WTC11 (cell line): ENCODE results near the gene DISC1. TPM values are rescaled to one million over a fixed set of nuclear protein-coding genes. Genes with fewer than 3 reads are reported as not detected.

Source experiments
- ATAC-seq: fragments of 200-7000 bp; cut with Tn5 transposase; 2 replicates; pipeline ENCODE4 v1.10.0; 2021; ENCODE audit warnings: mild to moderate bottlenecking, moderate library complexity
- CTCF ChIA-PET: fragments of 300-600 bp; sonication (Branson Sonifier 250); formaldehyde crosslinking; loops from one replicate; lab custom pipeline; 2021; ENCODE audit warnings: antibody characterized with exemption; lab: Charles Lee
- POLR2A ChIA-PET: fragments of 350-600 bp; sonication (Branson Sonifier 250); formaldehyde crosslinking; loops from one replicate; lab custom pipeline; 2021; ENCODE audit warnings: antibody characterized with exemption; lab: Charles Lee
- DNase-seq: peaks from one replicate; pipeline ENCODE4 v3.0.0; 2021; ENCODE audit warnings: low spot score
- H3K27ac Mint-ChIP-seq: 2 replicates; pipeline ENCODE4 v1.8.0; 2021; ENCODE audit warnings: mixed read lengths
- H3K27me3 Mint-ChIP-seq: 2 replicates; pipeline ENCODE4 v1.8.0; 2021; ENCODE audit warnings: low read depth, mild to moderate bottlenecking, moderate library complexity, mixed read lengths
- H3K36me3 Mint-ChIP-seq: 2 replicates; pipeline ENCODE4 v1.8.0; 2021; ENCODE audit warnings: mixed read lengths
- H3K4me1 Mint-ChIP-seq: 2 replicates; pipeline ENCODE4 v1.8.0; 2022; ENCODE audit warnings: mixed read lengths
- H3K4me3 Mint-ChIP-seq: 2 replicates; pipeline ENCODE4 v1.8.0; 2021; ENCODE audit warnings: mild to moderate bottlenecking, moderate library complexity, mixed read lengths
- H3K9me3 Mint-ChIP-seq: 2 replicates; pipeline ENCODE4 v1.8.0; 2021; ENCODE audit warnings: mixed read lengths
- ESRRA ChIP-seq: sonication (generic); formaldehyde crosslinking; IDR thresholded peaks from 2 replicates; pipeline ENCODE4 v1.8.1; 2022; ENCODE audit warnings: mild to moderate bottlenecking, missing genetic modification reagents, borderline replicate concordance
- FOXP4 ChIP-seq: sonication (generic); formaldehyde crosslinking; IDR thresholded peaks from 2 replicates; pipeline ENCODE4 v1.8.0; 2022; ENCODE audit warnings: mild to moderate bottlenecking, missing genetic modification reagents
- MYBL2 ChIP-seq: sonication (generic); formaldehyde crosslinking; IDR thresholded peaks from 2 replicates; pipeline ENCODE4 v1.8.1; 2023; ENCODE audit warnings: mild to moderate bottlenecking, moderate library complexity, missing genetic modification reagents
- RELA ChIP-seq: sonication (generic); formaldehyde crosslinking; IDR thresholded peaks from 2 replicates; pipeline ENCODE4 v1.8.1; 2022; ENCODE audit warnings: missing genetic modification reagents, mild to moderate bottlenecking, borderline replicate concordance
- ZNF121 ChIP-seq: sonication (generic); formaldehyde crosslinking; IDR thresholded peaks from 2 replicates; pipeline ENCODE4 v1.8.0; 2023; ENCODE audit warnings: missing genetic modification reagents
- ZNF396 ChIP-seq: fragments of 250-450 bp; sonication (Bioruptor Pico); IDR thresholded peaks from 2 replicates; pipeline ENCODE4 v1.8.0; 2021; ENCODE audit warnings: mild to moderate bottlenecking, moderate library complexity, borderline replicate concordance
- ZSCAN18 ChIP-seq: fragments of 250-450 bp; sonication (Bioruptor Pico); IDR thresholded peaks from 2 replicates; pipeline ENCODE4 v2.1.2; 2022; ENCODE audit warnings: mild to moderate bottlenecking, moderate library complexity
- total RNA-seq: library from RNA; stranded (reverse); gene quantifications from 3 replicates; pipeline ENCODE4 v1.2.3, GENCODE V29; 2021
- TF ChIP-seq, protein P1 (sequence below): sonication (generic); formaldehyde crosslinking; IDR thresholded peaks from 2 replicates; pipeline ENCODE4 v1.8.0; 2023; ENCODE audit warnings: mild to moderate bottlenecking, missing genetic modification reagents
- TF ChIP-seq, protein P2 (sequence below): sonication (generic); formaldehyde crosslinking; IDR thresholded peaks from 2 replicates; pipeline ENCODE4 v1.8.0; 2022; ENCODE audit warnings: mild to moderate bottlenecking, missing genetic modification reagents
- TF ChIP-seq, protein P3 (sequence below): fragments of 250-450 bp; sonication (Bioruptor Pico); conservative IDR thresholded peaks from 2 replicates; pipeline ENCODE4 v1.9.0; 2021; ENCODE audit warnings: mild to moderate bottlenecking
- TF ChIP-seq, protein P4 (sequence below): sonication (generic); formaldehyde crosslinking; IDR thresholded peaks from 2 replicates; pipeline ENCODE4 v1.8.1; 2023; ENCODE audit warnings: mild to moderate bottlenecking, missing genetic modification reagents

DISC1 gene
- total RNA-seq, 1 experiment from 2014 or later = 5.5 TPM

GRCh38 chr1:232038706-232039677 lies 412.4 kb downstream of the DISC1 start (continued):
- TF ChIP-seq, protein P1, sequence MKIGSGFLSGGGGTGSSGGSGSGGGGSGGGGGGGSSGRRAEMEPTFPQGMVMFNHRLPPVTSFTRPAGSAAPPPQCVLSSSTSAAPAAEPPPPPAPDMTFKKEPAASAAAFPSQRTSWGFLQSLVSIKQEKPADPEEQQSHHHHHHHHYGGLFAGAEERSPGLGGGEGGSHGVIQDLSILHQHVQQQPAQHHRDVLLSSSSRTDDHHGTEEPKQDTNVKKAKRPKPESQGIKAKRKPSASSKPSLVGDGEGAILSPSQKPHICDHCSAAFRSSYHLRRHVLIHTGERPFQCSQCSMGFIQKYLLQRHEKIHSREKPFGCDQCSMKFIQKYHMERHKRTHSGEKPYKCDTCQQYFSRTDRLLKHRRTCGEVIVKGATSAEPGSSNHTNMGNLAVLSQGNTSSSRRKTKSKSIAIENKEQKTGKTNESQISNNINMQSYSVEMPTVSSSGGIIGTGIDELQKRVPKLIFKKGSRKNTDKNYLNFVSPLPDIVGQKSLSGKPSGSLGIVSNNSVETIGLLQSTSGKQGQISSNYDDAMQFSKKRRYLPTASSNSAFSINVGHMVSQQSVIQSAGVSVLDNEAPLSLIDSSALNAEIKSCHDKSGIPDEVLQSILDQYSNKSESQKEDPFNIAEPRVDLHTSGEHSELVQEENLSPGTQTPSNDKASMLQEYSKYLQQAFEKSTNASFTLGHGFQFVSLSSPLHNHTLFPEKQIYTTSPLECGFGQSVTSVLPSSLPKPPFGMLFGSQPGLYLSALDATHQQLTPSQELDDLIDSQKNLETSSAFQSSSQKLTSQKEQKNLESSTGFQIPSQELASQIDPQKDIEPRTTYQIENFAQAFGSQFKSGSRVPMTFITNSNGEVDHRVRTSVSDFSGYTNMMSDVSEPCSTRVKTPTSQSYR (CRISPR knock-in tag) = no peak
- TF ChIP-seq FOXP4 (CRISPR knock-in tag) (no peak), MYBL2 (CRISPR knock-in tag) (no peak)

- POLR2A ChIA-PET = no interaction called here
- CTCF ChIA-PET = no interaction called here
- Mint-ChIP-seq H3K4me3 (no peak overlapping the region), H3K4me1 (peaks cover 25% of the 10 kb centered on the region), H3K9me3 (peaks cover 15% of the 10 kb centered on the region), H3K27ac (no peak overlapping the region), H3K36me3 (no peaks in the 10 kb centered on the region), H3K27me3 (peaks cover 5% of the 10 kb centered on the region)
- DNase-seq (no peak), ATAC-seq (no peak)
- no peak for TF ChIP-seq RELA (CRISPR knock-in tag)
- no peak for TF ChIP-seq ZNF121 (CRISPR knock-in tag)
- no peak for TF ChIP-seq ESRRA (CRISPR knock-in tag)
- TF ChIP-seq, protein P2, sequence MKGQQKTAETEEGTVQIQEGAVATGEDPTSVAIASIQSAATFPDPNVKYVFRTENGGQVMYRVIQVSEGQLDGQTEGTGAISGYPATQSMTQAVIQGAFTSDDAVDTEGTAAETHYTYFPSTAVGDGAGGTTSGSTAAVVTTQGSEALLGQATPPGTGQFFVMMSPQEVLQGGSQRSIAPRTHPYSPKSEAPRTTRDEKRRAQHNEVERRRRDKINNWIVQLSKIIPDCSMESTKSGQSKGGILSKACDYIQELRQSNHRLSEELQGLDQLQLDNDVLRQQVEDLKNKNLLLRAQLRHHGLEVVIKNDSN (CRISPR knock-in tag) = no peak
- TF ChIP-seq, protein P3, sequence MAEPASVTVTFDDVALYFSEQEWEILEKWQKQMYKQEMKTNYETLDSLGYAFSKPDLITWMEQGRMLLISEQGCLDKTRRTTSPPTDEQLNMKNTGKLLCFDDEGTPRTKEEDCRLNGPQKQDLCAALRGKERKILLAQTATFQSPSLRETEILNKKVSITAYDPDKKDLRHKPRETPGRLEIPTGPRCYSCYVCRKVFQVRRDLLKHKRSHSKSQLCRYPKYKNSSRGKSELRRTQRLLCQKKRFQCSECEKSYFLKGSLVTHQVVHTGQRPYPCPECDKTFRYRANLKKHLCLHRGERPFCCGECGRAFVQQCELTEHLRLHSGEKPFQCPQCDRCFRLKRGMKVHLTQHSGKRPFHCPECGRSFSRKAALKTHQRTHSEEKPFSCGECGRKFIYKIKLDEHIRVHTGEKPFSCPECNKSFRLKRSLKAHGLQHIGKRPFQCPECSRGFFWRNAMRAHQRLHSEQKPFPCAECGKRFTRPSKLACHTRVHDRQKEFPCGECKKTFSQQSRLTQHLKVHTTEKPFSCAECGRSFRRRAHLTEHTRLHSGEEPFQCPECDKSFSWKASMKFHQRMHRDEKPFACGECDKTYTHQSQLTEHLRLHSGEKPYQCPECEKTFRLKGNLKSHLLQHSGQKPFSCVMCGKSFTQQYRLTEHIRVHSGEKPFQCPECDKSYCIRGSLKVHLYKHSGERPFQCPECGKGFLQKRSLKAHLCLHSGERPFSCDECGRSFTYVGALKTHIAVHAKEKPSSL (CRISPR knock-in tag) = no peak
- TF ChIP-seq, protein P4, sequence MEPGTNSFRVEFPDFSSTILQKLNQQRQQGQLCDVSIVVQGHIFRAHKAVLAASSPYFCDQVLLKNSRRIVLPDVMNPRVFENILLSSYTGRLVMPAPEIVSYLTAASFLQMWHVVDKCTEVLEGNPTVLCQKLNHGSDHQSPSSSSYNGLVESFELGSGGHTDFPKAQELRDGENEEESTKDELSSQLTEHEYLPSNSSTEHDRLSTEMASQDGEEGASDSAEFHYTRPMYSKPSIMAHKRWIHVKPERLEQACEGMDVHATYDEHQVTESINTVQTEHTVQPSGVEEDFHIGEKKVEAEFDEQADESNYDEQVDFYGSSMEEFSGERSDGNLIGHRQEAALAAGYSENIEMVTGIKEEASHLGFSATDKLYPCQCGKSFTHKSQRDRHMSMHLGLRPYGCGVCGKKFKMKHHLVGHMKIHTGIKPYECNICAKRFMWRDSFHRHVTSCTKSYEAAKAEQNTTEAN (CRISPR knock-in tag) = no peak
- no peak for TF ChIP-seq ZSCAN18
- TF ChIP-seq ZNF396 (CRISPR knock-in tag) = no peak
- TF ChIP-seq FOXP4 (CRISPR knock-in tag) = no peak
These were observed 413.7 kb downstream of the DISC1 start for GRCh38 chr1:232040260-232040659.
